Fibroblast of villous mesenchyme (primary cell): ENCODE results near the gene SLC22A23. TPM values are rescaled to one million over a fixed set of nuclear protein-coding genes. Genes with fewer than 3 reads are reported as not detected.

ENCODE experiments used
- DNase-seq: peaks from one replicate; pipeline ENCODE4 v3.0.0-alpha.2; 2010; ENCODE audit warnings: low read depth
- H3K4me3 ChIP-seq: 2 replicates; pipeline ENCODE4 v1.5.1; 2011; ENCODE audit warnings: low read depth, mild to moderate bottlenecking, low read length
- total RNA-seq: library from RNA; depleted of rRNA; stranded (reverse); fragments of >200 nt; gene quantifications from 2 replicates; pipeline ENCODE4 v1.2.3, GENCODE V29; 2012
- TF ChIP-seq, protein P1 (sequence below): IDR thresholded peaks from 2 replicates; pipeline ENCODE4 v1.5.1; 2012; ENCODE audit warnings: low read depth, mild to moderate bottlenecking, low read length; ENCODE audit not compliant: insufficient read depth

Gene SLC22A23
- total RNA-seq, 1 donor, result 2.2 TPM

DNA sequence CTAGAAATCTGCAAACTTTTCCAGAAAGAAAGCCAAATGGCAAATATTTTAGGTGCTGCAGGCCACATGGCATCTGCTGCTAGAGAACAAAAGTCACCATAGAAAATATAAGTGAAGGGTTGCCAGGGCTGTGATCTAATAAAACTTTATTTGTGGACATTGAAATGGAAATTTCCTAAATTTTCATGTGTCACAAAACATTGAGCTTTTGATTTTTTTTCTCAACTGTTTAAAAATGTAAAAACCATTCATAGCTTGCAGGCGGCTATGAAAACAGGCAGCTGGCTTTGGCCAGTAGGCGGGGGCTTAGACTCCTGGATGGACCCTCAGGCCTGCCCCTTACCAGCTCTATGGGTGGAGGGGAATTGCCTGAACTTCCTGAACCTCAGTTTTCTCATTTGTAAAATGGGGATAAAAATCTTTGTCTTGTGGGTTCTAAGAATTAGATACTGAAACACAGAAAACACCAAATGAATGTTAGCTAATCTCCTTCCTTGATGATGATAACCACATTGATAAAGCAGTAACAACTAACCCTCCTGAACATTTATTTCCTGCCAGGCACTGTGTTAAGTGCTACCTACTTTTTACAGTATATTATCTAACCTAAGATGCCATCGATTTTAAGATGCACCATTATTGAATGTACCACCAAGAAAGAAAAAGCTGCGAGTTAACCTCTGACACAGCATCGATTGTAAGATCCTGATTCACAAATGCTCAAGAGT, 85.5 kb downstream of the SLC22A23 start:
- DNase-seq, result no peak
- H3K4me3 ChIP-seq, result no peak overlapping the region
- TF ChIP-seq, protein P1, sequence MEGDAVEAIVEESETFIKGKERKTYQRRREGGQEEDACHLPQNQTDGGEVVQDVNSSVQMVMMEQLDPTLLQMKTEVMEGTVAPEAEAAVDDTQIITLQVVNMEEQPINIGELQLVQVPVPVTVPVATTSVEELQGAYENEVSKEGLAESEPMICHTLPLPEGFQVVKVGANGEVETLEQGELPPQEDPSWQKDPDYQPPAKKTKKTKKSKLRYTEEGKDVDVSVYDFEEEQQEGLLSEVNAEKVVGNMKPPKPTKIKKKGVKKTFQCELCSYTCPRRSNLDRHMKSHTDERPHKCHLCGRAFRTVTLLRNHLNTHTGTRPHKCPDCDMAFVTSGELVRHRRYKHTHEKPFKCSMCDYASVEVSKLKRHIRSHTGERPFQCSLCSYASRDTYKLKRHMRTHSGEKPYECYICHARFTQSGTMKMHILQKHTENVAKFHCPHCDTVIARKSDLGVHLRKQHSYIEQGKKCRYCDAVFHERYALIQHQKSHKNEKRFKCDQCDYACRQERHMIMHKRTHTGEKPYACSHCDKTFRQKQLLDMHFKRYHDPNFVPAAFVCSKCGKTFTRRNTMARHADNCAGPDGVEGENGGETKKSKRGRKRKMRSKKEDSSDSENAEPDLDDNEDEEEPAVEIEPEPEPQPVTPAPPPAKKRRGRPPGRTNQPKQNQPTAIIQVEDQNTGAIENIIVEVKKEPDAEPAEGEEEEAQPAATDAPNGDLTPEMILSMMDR, result no peak

DNA sequence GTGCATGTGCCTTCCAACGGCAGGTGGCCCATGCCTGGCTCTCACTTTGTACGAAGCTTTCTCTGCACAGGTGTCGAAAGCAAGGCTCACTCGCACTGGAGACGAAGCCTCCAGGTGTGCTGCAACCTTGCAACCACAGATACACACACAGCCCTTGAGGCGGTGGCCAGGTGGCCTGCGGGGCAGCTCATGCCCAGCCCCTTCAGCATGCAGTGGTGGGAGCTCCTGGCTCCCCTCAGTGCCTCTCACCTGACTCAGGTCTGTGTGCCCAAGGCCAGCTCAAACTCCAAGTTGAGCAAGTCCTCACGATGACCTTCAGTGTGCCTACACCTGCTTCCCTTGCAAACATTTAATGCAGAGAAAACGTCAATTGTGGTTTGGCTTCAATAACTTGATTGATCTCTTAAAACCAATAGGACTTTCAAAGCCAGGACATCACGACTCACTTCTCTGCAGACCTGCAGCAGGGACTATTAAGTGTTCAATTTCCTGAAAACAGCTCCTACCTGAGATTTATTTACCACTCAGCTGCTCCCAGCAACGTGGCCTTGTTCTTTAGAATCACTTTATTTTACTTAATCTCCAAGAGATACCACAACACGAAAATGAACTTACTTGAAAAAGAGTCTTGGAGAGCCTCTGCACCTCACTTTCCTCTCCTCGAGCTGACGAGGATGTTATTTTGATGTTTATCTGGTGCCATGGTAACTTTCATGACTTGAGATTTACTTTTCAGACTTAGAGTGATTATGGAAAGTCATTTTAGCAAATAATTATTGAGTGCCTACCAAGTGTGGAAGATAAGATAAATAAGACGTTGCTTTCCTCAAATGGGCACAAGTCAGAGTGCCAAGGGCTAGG, 86.3 kb downstream of the SLC22A23 start:
- H3K4me3 ChIP-seq, result no peak overlapping the region
- TF ChIP-seq, protein P1, result no peak
- no peak for DNase-seq

DNA sequence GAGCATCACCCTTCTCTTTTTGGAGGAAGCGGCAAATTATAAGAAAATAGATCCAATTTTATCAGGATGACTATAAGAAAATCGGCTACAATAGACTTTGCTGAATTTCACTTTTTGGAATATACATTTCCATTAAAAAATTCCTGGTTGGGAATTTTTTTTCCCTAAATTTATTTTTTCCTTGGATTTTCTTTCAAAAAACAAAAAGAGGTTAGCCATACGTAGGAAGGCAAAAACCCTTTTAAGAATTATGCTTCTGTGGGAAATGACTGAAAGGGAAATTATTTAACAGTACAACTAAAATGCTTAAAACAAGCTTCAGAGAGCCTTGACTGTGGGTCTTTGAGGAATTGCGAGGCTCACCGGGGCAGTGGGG, 86.9 kb downstream of the SLC22A23 start:
- H3K4me3 ChIP-seq, result no peak overlapping the region
- DNase-seq, result no peak
- TF ChIP-seq, protein P1, result no peak

DNA sequence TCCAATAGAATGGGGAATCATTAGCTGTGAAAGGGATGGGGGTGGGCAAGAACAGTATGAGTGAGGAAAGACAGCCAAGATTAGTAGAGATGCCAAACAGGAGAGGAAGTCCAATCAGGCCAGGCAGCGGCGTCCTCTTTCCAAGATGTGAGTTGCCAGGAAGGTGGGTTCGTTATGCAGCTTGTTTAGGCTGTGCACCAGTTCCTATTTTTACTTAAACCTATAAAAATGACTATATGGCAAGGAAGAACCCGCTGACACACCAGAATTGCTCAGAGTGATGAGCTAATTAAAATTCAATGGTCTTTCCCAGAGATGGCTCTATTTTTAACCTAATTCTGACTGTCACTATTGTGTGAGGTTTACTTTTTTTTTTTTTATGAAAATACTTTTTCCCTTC, 88.2 kb downstream of the SLC22A23 start:
- no peak for DNase-seq
- H3K4me3 ChIP-seq, result no peak overlapping the region
- TF ChIP-seq, protein P1, result no peak

DNA sequence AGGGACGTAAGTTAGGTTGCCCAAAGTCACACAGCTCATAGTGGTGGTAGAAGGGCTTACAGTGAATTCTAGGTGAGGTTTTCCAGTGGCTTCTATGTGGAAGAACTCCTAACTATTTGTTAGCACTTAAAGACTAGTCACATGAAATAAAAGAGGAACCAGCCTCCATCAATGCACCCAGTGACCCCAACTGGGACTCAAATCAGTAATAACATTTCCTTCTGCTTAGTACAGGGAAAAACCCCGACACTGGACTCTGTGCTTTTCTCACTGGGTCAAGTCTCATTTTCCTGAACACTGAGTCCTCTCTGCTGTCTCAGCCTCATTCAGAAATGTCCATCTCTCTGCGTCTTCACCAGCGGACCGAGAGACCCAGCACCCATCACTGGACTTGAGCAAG, 89.2 kb downstream of the SLC22A23 start:
- DNase-seq, result no peak
- TF ChIP-seq, protein P1, result no peak
- H3K4me3 ChIP-seq, result no peak overlapping the region

DNA sequence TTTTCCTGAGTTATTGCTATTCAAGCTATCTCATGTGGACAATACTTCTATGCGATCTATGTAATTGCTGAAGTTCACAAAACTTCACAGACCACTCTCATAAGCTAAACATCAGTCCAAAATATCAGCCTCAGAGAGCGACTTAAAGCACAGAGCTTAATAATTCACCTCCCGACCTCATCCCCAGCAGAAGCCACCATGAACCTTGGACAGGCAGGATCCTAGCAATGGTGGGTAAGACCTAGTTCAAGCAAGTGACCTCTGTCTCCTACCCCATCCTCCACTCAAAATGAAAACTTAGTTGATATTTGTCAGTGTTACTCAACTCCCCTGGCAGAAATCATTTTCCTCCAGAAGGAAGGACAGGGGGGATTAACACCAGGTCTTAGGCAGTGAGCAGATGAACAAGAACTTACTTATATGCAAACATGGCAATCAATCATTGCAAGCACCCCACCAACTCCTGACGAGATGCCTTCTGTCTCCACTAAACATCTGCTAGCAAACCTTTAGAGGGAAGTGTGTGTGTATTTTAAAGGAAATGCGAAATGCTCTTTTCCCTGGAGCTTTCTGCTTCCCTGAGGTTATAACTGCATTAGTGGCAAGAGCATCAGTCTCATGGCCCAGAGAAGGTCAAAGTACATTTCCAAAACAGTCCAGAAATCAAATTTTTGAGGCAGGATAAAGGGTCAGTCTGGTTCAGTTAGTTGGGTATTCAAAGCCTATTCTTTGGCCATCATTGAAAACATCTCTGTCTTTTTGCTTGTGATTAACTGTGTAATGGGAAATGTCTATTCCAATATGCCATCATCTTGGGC, 90.0 kb downstream of the SLC22A23 start:
- no peak overlapping the region for H3K4me3 ChIP-seq
- DNase-seq, result no peak
- TF ChIP-seq, protein P1, result no peak
